Central memory CD8-positive, alpha-beta T cell (primary cell): Measurements from ENCODE around the gene ATP6V0E2.

Experiments
- ATAC-seq: fragments of 150-1000 bp; cut with Tn5 transposase; replicated peaks from 2 replicates; pipeline ENCODE4 v1.10.0; 2022; ENCODE audit warnings: mild to moderate bottlenecking, moderate FRiP score, moderate number of reproducible peaks; ENCODE audit not compliant: poor library complexity, severe bottlenecking; ENCODE audit errors: extremely low read depth
- DNase-seq, 2 donors: peaks; one replicate each; pipeline ENCODE4 v3.0.0; 2021; ENCODE audit warnings: low spot score in 2 of 2
- H3K27ac Mint-ChIP-seq: one replicate; pipeline ENCODE4 v1.8.0; 2022; ENCODE audit warnings: low read depth, mild to moderate bottlenecking, moderate library complexity, mixed read lengths
- H3K27me3 Mint-ChIP-seq: one replicate; pipeline ENCODE4 v1.8.0; 2022; ENCODE audit warnings: mixed read lengths
- H3K36me3 Mint-ChIP-seq: one replicate; pipeline ENCODE4 v1.8.0; 2022; ENCODE audit warnings: mild to moderate bottlenecking, moderate library complexity, mixed read lengths; ENCODE audit not compliant: insufficient read depth
- H3K4me1 Mint-ChIP-seq: one replicate; pipeline ENCODE4 v1.8.0; 2022; ENCODE audit warnings: mixed read lengths
- H3K4me3 Mint-ChIP-seq: one replicate; pipeline ENCODE4 v1.8.0; 2022; ENCODE audit warnings: mild to moderate bottlenecking, moderate library complexity, mixed read lengths
- H3K9me3 Mint-ChIP-seq: one replicate; pipeline ENCODE4 v1.8.0; 2022; ENCODE audit warnings: mixed read lengths

ATP6V0E2 gene

GRCh38 chr7:149879766-149880637, 6.2 kb downstream of the ATP6V0E2 start:
- Mint-ChIP-seq H3K9me3 (no peaks in the 10 kb centered on the region), H3K4me1 (peaks cover 35% of the 10 kb centered on the region), H3K4me3 (no peak overlapping the region), H3K27ac (peak overlapping the region; percentile 68), H3K27me3 (no peaks in the 10 kb centered on the region), H3K36me3 (peaks cover 23% of the 10 kb centered on the region)
- ATAC-seq (no peak), DNase-seq (no peak)

GRCh38 chr7:149880638-149881311, 7.0 kb downstream of the ATP6V0E2 start:
- Mint-ChIP-seq H3K4me3 (no peak overlapping the region), H3K4me1 (peaks cover 28% of the 10 kb centered on the region), H3K27me3 (no peaks in the 10 kb centered on the region), H3K9me3 (no peaks in the 10 kb centered on the region), H3K27ac (peak overlapping the region; percentile 68), H3K36me3 (peaks cover 17% of the 10 kb centered on the region)
- ATAC-seq = no peak
- DNase-seq = no peak

- Mint-ChIP-seq H3K27ac (no peak overlapping the region), H3K27me3 (no peaks in the 10 kb centered on the region), H3K4me1 (peaks cover 26% of the 10 kb centered on the region), H3K36me3 (peaks cover 15% of the 10 kb centered on the region), H3K9me3 (no peaks in the 10 kb centered on the region), H3K4me3 (no peak overlapping the region)
- ATAC-seq (no peak), DNase-seq (no peak)
Observed at GRCh38 chr7:149881328-149882247, 7.8 kb downstream of the ATP6V0E2 start.

- H3K36me3 Mint-ChIP-seq = peaks cover 14% of the 10 kb centered on the region
- ATAC-seq = no peak
- H3K4me1 Mint-ChIP-seq = peaks cover 26% of the 10 kb centered on the region
- H3K4me3 Mint-ChIP-seq = no peak overlapping the region
- no peak for DNase-seq
- H3K9me3 Mint-ChIP-seq = no peaks in the 10 kb centered on the region
- H3K27ac Mint-ChIP-seq = no peak overlapping the region
- H3K27me3 Mint-ChIP-seq = no peaks in the 10 kb centered on the region
Observed at GRCh38 chr7:149882248-149883047, 8.7 kb downstream of the ATP6V0E2 start.

- no peak for ATAC-seq
- H3K27ac Mint-ChIP-seq = no peak overlapping the region
- DNase-seq = no peak
Observed at GRCh38 chr7:149883048-149883438, 9.3 kb downstream of the ATP6V0E2 start.

GRCh38 chr7:149883452-149883861, 9.7 kb downstream of the ATP6V0E2 start:
- Mint-ChIP-seq H3K36me3 (peaks cover 7% of the 10 kb centered on the region), H3K4me3 (no peak overlapping the region), H3K9me3 (no peaks in the 10 kb centered on the region), H3K27ac (no peak overlapping the region), H3K27me3 (no peaks in the 10 kb centered on the region), H3K4me1 (peaks cover 29% of the 10 kb centered on the region)
- peak; percentile 40 for ATAC-seq
- no peak for DNase-seq

More at GRCh38 chr7:149883048-149883438, 9.3 kb downstream of the ATP6V0E2 start:
- Mint-ChIP-seq H3K9me3 (no peaks in the 10 kb centered on the region), H3K27me3 (no peaks in the 10 kb centered on the region), H3K36me3 (peaks cover 8% of the 10 kb centered on the region), H3K4me1 (peaks cover 29% of the 10 kb centered on the region), H3K4me3 (no peak overlapping the region)

- Mint-ChIP-seq H3K36me3 (peaks cover 6% of the 10 kb centered on the region), H3K27ac (no peak overlapping the region), H3K9me3 (no peaks in the 10 kb centered on the region), H3K4me3 (no peak overlapping the region), H3K4me1 (peaks cover 29% of the 10 kb centered on the region), H3K27me3 (no peaks in the 10 kb centered on the region)
- DNase-seq (no peak), ATAC-seq (no peak)
Observed at GRCh38 chr7:149884016-149884415, 10.2 kb downstream of the ATP6V0E2 start.

GRCh38 chr7:149884541-149884940, 10.8 kb downstream of the ATP6V0E2 start:
- Mint-ChIP-seq H3K4me3 (no peak overlapping the region), H3K4me1 (peaks cover 29% of the 10 kb centered on the region), H3K9me3 (no peaks in the 10 kb centered on the region), H3K27me3 (no peaks in the 10 kb centered on the region), H3K36me3 (peaks cover 4% of the 10 kb centered on the region), H3K27ac (no peak overlapping the region)
- ATAC-seq (no peak), DNase-seq (no peak)

- no peak overlapping the region for H3K4me3 Mint-ChIP-seq
- no peaks in the 10 kb centered on the region for H3K27me3 Mint-ChIP-seq
- DNase-seq (no peak), ATAC-seq (no peak)
- no peaks in the 10 kb centered on the region for H3K9me3 Mint-ChIP-seq
- no peak overlapping the region for H3K27ac Mint-ChIP-seq
- peaks cover 29% of the 10 kb centered on the region for H3K4me1 Mint-ChIP-seq
- H3K36me3 Mint-ChIP-seq = no peaks in the 10 kb centered on the region
Observed at GRCh38 chr7:149885191-149886017, 11.6 kb downstream of the ATP6V0E2 start.

GRCh38 chr7:149886018-149886415, 12.2 kb downstream of the ATP6V0E2 start:
- H3K36me3 Mint-ChIP-seq = no peaks in the 10 kb centered on the region
- DNase-seq (no peak), ATAC-seq (no peak)
- H3K4me3 Mint-ChIP-seq = no peak overlapping the region
- no peak overlapping the region for H3K27ac Mint-ChIP-seq
- H3K27me3 Mint-ChIP-seq = no peaks in the 10 kb centered on the region
- H3K4me1 Mint-ChIP-seq = peaks cover 29% of the 10 kb centered on the region
- no peaks in the 10 kb centered on the region for H3K9me3 Mint-ChIP-seq

GRCh38 chr7:149887311-149887710, 13.5 kb downstream of the ATP6V0E2 start:
- Mint-ChIP-seq H3K4me1 (peaks cover 20% of the 10 kb centered on the region), H3K4me3 (no peak overlapping the region), H3K36me3 (peaks cover 1% of the 10 kb centered on the region), H3K27ac (no peak overlapping the region), H3K9me3 (no peaks in the 10 kb centered on the region), H3K27me3 (no peaks in the 10 kb centered on the region)
- ATAC-seq (no peak), DNase-seq (no peak)
